ENCODE measurements around the gene CALM3. TPM values are rescaled to one million over a fixed set of nuclear protein-coding genes. Genes with fewer than 3 reads are reported as not detected.

CALM3 gene
- total RNA-seq, 1 experiment from 2014 or later, result 147 TPM

GRCh38 chr19:46596008-46596407 is 5.1 kb upstream of the CALM3 start:
- DNase-seq (ENCODE audit: low spot score), result no peak
- in situ Hi-C loops (cut with HindIII; ENCODE audit: low sequenced_read_pairs), result no loop called here

- DNase-seq (ENCODE audit: low spot score), result no peak
- in situ Hi-C loops (cut with HindIII; ENCODE audit: low sequenced_read_pairs), result no loop called here
Measured at GRCh38 chr19:46598372-46598917, 2.7 kb upstream of the CALM3 start.

GRCh38 chr19:46599716-46600373 is 1.3 kb upstream of the CALM3 start:
- in situ Hi-C loops (cut with HindIII; ENCODE audit: low sequenced_read_pairs), result loop anchor here (5.0 kb wide), 1 partner anchor 68 kb away; no protein-coding TSS in a partner anchor
- peak; percentile 14 for DNase-seq (ENCODE audit: low spot score)

DNA sequence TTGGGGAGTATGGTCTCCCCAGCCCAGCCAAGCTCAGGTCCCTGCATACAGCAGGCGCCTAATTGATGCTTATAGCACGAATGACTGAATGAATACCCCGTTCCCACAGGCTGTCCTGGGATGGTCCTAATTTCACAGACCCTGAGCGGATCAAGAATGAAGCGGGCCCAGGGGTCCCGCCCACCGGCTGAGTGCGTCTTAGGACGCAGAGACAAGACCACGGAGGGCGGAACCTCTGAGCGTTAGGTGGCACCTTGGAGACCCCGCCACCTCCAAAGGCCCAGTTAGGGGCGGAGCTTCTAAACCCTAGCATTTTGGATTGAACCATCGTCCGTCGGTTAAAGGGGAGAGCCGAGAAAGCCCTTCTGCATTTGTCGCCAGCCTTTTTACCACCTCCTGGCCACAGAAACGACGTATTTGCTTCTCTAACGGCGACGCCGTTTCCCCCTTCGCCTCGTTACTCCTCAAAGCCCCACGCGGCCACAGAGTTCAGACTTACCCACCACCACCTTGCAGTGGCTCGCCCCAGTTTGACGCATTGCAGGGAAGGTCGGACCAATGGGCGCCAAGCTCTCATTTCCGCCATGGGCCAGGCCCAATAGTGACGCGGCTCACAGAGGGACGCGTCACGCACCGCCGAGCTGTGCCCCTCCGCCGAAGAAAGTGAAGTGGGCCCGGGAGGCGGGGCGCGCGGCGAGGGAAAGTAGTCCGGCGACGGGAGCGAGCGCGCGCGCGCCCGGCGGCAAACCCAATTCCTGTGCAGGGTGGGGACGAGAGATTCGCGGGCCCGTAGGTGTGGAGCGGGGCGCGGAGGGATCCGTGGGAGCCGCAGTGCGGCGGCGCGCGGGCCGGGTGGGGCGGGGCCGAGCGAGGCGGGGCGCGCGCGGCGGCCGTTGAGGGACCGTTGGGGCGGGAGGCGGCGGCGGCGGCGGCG is 479 bp upstream of the CALM3 start:
- peak; percentile 96 for DNase-seq (ENCODE audit: low spot score)
- in situ Hi-C loops (cut with HindIII; ENCODE audit: low sequenced_read_pairs), result loop anchor here (5.0 kb wide), 1 partner anchor 68 kb away; no protein-coding TSS in a partner anchor

DNA sequence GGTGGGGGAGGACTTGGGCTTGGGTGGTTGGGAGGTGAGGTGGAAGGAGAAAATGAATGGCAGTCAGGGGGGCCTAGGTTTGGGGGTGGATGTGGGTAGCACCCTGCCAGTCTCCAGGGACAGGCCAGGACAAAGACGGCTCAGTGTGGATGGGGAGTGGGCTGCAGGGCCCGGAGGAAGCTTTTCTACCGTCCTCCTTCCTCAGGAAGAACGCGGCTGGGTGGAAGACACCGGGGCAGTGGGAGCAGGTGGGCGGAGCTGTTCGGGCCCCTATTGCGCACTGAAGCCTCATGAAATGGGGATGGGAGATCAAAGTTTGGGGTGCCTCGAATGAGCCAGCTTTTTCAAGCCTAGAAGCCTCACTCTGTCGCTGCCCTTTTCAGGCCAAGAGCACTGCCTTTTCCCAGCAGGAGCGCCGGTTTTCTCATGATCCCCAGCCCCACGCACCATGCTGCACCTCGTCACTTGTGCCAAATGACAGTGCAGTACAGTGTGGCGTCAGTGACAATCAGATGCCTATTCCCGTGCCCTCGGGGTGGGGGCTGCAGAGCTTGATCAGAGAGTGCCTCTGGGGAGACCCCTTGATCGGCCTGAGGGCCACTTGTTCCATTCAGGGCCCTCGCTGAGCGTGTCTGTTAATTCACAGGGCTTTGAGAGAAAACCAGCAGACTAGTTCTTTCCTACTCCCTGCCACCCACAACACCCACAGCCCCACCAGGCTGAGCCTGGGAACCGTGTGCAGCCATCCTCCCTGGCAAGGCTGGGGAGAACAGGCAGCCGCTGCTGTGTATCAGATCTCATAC is 1.5 kb downstream of the CALM3 start:
- in situ Hi-C loops (cut with HindIII; ENCODE audit: low sequenced_read_pairs), result loop anchor here (5.0 kb wide), 1 partner anchor 70 kb away; no protein-coding TSS in a partner anchor
- peak; percentile 35 for DNase-seq (ENCODE audit: low spot score)

DNA sequence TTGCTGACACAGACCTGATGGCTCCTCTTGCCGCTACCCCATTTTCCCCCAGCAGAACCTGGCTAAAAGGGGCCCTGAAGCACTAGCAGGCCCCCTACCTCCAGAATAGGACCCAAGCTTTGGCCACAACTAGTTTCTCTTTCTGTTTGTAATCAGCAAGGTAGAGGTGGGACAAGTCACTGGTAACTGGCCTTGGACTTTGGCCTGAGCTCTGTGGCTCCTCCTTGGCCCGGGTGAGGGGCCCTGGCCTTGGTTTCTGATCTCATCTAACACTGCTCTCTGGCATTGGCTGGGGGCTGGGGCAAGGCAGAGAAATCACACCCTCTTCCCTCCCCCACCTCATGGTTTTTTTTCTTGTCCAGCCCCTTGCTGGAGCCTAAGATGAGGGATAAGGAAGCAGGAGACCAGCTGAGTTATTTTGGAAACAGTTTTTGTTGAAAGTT is 2.1 kb downstream of the CALM3 start:
- no peak for DNase-seq (ENCODE audit: low spot score)

DNA sequence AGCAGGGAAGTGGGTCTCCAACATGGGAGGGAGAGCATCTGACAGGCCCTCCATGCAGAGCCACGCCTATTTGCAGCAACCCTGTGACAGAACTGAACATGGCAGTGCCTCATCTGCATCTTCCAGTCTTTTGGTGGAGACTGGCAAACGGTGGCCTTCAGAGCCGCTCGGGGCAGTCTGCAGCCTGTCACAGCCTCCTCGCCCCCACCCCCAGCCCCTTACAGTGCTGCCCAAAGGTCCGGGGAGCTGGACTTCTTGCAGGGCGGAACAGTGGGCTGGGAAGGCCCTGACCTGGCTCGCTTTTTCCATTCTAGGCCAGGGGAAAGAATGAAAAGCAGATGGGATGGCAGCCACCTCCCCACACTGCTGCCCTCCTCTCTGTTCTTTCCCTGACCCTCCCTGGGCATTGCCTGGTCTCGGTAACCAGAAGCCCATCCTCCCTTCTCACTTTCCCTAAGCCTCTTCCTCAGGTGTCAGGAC is 2.7 kb downstream of the CALM3 start:
- peak; percentile 39 for DNase-seq (ENCODE audit: low spot score)
- in situ Hi-C loops (cut with HindIII; ENCODE audit: low sequenced_read_pairs), result loop anchor here (5.0 kb wide), 1 partner anchor 71 kb away; no protein-coding TSS in a partner anchor

More for the DNA sequence above, 2.1 kb downstream of the CALM3 start:
- in situ Hi-C loops (cut with HindIII; ENCODE audit: low sequenced_read_pairs), result loop anchor here (5.0 kb wide), 1 partner anchor 71 kb away; no protein-coding TSS in a partner anchor

DNA sequence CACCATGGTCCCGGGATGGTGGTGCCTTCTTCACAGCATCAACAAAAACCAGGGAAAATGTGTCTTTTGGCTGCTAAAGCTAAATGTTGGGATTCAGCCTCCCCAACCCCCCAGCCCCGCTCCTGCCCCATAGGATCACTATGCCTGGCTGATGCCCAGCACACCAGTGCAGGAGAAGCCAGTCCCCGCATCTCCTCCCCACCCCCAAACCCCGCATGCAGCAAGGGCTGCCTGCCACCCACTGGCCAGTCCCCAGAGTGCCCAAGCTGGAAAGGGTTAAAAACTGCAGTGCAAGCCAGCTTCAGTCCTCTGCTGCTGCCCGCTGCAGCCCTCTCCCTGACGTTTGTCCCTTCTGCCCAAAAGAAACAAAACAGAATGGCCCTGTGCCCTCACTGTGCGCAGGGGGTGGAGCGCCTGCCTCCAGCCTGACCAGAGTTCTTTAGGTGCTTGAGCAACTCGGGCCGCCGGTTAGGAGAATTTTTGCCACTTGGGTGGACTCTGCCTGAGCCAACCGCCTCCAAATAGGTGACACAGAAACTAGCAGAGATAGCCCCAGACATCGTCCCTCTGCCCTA is 3.7 kb downstream of the CALM3 start:
- in situ Hi-C loops (cut with HindIII; ENCODE audit: low sequenced_read_pairs), result loop anchor here (5.0 kb wide), 1 partner anchor 73 kb away; no protein-coding TSS in a partner anchor
- DNase-seq (ENCODE audit: low spot score), result peak; percentile 51

DNA sequence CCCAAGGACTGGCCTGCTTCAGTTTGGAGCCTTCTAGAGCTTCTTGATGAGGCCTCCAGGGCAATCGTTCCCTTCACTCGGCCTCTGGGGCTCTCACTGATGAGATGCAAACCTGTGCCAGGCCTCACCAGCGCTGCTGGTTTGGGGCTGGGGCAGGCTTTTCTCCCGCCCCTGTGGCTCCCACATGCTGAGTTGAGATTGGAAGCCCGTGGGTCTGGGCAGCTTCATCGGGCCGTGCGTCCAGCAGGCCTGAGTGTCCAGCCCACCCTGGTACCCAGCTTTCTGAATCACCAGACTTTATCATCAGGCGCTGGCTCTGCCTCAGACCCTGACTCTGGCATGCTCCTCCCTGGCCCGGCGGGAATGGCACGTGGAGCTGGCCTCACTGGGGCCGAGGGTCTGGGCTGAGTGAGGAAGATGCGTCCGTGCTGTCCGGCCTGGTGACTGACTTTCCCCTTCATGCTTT is 4.3 kb downstream of the CALM3 start:
- no peak for DNase-seq (ENCODE audit: low spot score)
- in situ Hi-C loops (cut with HindIII; ENCODE audit: low sequenced_read_pairs), result no loop called here

DNA sequence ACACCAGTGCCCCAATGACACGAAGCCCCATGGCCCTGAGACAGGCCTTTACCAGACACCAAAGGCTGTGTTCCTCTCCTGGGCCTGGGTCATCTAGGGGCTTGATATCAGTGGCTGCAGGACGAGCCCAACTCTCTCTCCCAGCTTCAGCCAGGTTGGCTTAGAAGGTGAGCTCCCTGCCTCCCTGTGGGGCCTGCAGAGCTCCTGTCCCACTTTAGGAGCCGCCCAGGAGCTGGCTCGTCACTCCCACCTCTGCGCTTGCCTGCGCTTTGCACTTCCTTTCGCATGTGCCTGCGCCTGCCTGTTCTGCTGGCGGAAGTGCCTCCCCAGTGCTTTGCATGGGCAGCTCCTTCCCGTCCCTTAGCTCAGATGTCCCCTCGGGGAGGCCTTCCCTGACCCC is 4.9 kb downstream of the CALM3 start:
- DNase-seq (ENCODE audit: low spot score), result no peak
- in situ Hi-C loops (cut with HindIII; ENCODE audit: low sequenced_read_pairs), result no loop called here

GRCh38 chr19:46606681-46607447 is 5.7 kb downstream of the CALM3 start:
- DNase-seq (ENCODE audit: low spot score), result no peak
- in situ Hi-C loops (cut with HindIII; ENCODE audit: low sequenced_read_pairs), result no loop called here

DNA sequence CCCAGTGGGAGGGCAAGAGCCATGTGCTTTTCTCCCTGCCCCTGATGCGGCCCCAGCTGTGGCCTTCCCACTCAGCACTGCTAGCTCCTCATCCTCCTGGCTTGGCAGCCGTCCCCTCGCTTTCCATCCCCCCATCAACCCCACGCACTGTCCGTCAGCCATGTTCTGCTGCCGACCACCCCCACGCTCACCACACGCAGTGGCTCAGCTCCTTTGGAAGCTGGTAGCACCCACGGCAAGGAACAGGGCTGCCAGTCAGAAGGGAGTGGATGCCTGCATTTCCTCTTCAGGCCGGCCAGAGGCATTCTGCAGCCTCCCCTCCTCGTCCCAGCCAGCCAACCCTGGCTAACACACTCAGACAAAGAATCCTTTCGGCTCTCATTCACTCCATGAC is 6.3 kb downstream of the CALM3 start:
- no peak for DNase-seq (ENCODE audit: low spot score)
- in situ Hi-C loops (cut with HindIII; ENCODE audit: low sequenced_read_pairs), result no loop called here

DNA sequence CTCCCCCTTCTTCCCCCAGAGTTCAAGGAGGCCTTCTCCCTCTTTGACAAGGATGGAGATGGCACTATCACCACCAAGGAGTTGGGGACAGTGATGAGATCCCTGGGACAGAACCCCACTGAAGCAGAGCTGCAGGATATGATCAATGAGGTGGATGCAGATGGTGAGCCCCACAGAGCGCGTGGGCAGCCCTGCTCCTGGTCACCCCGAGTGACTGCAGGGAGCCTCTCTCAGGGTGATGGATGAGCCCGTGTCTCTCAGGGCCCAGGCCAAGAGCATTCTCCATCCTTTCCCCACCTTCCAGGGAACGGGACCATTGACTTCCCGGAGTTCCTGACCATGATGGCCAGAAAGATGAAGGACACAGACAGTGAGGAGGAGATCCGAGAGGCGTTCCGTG is 7.0 kb downstream of the CALM3 start:
- in situ Hi-C loops (cut with HindIII; ENCODE audit: low sequenced_read_pairs), result no loop called here
- DNase-seq (ENCODE audit: low spot score), result no peak

DNA sequence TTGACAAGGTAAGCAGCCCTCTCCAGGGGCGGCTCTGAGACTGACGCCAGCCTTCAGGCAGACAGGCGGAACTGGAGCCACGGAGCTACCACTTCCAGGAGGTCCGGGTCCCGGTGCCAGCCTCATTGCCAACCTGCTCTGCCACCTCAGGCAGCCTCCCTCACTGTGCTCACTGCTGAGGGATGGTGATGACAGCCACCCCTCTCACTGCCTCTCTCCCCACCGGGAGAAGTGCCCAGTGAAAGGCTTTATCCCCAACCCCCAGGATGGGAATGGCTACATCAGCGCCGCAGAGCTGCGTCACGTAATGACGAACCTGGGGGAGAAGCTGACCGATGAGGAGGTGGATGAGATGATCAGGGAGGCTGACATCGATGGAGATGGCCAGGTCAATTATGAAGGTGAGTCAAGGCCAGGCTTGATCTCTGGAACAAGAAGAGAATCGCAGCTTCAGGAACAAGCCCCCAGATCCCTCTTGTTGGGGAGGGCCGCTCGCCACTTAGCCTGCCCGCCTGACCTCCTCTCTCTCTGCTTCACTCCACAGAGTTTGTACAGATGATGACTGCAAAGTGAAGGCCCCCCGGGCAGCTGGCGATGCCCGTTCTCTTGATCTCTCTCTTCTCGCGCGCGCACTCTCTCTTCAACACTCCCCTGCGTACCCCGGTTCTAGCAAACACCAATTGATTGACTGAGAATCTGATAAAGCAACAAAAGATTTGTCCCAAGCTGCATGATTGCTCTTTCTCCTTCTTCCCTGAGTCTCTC is 7.6 kb downstream of the CALM3 start:
- in situ Hi-C loops (cut with HindIII; ENCODE audit: low sequenced_read_pairs), result no loop called here

DNA sequence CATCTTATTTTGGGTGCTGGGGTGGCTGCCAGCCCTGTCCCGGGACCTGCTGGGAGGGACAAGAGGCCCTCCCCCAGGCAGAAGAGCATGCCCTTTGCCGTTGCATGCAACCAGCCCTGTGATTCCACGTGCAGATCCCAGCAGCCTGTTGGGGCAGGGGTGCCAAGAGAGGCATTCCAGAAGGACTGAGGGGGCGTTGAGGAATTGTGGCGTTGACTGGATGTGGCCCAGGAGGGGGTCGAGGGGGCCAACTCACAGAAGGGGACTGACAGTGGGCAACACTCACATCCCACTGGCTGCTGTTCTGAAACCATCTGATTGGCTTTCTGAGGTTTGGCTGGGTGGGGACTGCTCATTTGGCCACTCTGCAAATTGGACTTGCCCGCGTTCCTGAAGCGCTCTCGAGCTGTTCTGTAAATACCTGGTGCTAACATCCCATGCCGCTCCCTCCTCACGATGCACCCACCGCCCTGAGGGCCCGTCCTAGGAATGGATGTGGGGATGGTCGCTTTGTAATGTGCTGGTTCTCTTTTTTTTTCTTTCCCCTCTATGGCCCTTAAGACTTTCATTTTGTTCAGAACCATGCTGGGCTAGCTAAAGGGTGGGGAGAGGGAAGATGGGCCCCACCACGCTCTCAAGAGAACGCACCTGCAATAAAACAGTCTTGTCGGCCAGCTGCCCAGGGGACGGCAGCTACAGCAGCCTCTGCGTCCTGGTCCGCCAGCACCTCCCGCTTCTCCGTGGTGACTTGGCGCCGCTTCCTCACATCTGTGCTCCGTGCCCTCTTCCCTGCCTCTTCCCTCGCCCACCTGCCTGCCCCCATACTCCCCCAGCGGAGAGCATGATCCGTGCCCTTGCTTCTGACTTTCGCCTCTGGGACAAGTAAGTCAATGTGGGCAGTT is 8.6 kb downstream of the CALM3 start:
- in situ Hi-C loops (cut with HindIII; ENCODE audit: low sequenced_read_pairs), result no loop called here
- DNase-seq (ENCODE audit: low spot score), result no peak

More for the DNA sequence above, 7.6 kb downstream of the CALM3 start:
- no peak for DNase-seq (ENCODE audit: low spot score)

GRCh38 chr19:46610413-46610775 is 9.3 kb downstream of the CALM3 start:
- in situ Hi-C loops (cut with HindIII; ENCODE audit: low sequenced_read_pairs), result no loop called here
- no peak for DNase-seq (ENCODE audit: low spot score)
